HG03280 (cell line): ENCODE data around the gene SLC35B2.
"Not testable (repeated sequence)": the region's sequence is repeated elsewhere in the genome, so short reads cannot be mapped to it uniquely, and the experiment has no call there.

Experiments used
- ATAC-seq: cut with Tn5 transposase; IDR thresholded peaks from one replicate; pipeline ENCODE4 v1.9.1; 2021; ENCODE audit warnings: mild to moderate bottlenecking, moderate library complexity; ENCODE audit not compliant: unreplicated experiment

The SLC35B2 gene

GRCh38 chr6:44237021-44237812 is 20.1 kb downstream of the SLC35B2 start:
- peak; percentile 45 for ATAC-seq

DNA sequence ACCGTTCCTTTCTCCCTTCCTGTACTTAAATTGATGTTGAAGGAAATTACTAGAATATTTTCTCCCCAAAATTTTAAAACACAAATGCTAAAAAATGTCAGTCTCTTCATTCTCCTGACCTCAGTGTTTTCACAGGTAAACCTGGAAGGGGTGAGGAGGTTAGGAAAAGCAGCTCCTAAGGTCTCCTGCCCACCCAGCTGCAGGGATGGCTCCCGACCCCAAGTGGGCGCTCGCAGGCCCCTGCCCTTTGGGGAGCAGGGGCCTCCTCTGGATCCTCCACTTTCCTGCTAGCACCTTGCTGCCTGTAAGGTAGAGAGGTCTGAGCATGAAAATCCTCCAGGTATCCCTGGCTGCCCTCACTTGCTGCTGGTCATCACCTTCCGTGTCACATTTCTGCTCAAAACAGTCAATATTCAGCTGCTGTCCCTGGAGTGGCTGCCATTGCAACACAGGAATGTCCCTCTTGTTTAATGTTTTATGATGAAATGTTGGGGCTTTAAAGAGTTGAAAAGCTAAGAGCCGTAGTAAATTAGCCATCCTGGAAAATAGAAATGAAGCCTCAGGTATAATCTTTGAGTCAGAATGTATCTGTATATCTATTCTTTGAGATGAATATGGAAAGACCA is 21.3 kb downstream of the SLC35B2 start:
- ATAC-seq, result no peak

- ATAC-seq, result no peak
Measured at GRCh38 chr6:44235269-44235668, 22.1 kb downstream of the SLC35B2 start.

- ATAC-seq, result no peak
Measured at GRCh38 chr6:44234101-44235025, 23.0 kb downstream of the SLC35B2 start.

GRCh38 chr6:44233567-44234100 is 23.7 kb downstream of the SLC35B2 start:
- ATAC-seq, result no peak

DNA sequence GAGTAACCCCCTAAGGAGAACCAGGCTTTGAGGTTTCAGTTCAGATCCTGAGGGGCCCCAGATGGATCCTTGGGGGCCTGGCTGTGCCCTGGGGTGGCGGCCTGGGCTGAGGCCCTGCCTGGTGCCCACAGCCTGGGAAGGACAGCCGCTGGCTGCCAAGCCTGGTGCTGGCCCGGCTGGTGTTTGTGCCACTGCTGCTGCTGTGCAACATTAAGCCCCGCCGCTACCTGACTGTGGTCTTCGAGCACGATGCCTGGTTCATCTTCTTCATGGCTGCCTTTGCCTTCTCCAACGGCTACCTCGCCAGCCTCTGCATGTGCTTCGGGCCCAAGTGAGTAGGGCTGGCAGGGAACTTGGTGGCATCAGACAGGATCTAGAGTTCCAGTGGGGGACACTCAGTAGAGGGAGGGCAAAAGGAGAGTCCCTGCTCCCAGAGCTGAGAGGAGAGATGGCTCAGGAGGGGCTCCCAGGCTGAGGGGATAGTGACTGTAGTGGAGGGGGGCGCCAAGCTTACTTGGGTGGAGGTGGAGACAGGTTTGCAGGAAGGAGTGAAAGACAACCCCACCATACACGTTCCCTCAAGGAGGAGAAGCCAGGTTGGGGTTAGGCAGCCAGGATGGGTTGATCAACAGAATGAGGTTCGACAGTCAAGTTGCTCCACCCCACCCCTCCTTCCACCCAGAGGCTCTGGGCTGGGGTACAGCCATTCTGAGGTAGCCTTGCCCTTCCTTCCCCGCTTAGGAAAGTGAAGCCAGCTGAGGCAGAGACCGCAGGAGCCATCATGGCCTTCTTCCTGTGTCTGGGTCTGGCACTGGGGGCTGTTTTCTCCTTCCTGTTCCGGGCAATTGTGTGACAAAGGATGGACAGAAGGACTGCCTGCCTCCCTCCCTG is 24.4 kb downstream of the SLC35B2 start:
- ATAC-seq, result no peak

GRCh38 chr6:44231426-44231825 is 25.9 kb downstream of the SLC35B2 start:
- ATAC-seq, result not testable (repeated sequence)

DNA sequence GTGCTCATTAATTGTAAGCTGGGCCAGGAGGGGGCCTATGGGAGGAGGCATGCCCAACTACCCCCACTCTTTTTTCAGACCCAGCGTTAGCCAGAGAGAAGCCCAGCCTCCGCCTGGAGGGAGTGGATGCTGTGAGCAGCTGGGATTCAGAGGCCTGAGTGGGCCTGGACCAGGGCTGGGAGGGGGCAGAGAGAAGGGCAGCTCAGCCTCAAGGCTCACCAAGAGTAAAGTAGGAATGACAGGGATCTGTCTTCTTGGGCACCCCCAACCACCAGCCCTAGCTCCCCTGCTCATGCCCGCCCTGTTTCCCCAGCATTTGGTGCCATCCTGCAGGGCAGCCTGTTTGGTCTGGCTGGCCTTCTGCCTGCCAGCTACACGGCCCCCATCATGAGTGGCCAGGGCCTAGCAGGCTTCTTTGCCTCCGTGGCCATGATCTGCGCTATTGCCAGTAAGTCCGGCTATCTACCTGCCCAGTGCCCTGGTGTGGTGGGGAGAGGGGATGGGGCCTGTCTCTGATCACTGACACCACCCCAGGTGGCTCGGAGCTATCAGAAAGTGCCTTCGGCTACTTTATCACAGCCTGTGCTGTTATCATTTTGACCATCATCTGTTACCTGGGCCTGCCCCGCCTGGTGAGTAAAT is 27.2 kb downstream of the SLC35B2 start:
- ATAC-seq, result no peak

- ATAC-seq, result no peak
Measured at GRCh38 chr6:44229376-44230033, 27.8 kb downstream of the SLC35B2 start.

GRCh38 chr6:44228836-44229235 is 28.5 kb downstream of the SLC35B2 start:
- no peak for ATAC-seq

DNA sequence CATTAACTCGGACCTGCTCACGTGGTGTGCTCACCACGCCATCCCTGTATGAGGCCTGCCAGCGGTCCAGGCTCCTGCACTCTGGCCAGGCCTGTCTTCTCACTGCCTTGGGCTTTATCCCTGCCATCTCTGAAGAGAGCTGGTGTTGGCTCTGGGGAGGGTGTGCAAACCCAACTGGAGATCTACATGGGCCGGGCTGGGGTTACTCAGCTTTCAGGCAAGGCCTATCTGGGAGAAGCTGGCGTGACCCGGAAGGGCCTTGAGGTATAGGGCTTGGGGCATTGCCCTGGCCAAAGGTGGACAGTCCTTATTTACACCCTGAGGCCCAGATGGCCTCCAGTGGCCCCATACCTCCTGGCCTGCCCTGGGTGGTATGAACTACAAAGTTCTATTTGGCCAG is 28.9 kb downstream of the SLC35B2 start:
- no peak for ATAC-seq

GRCh38 chr6:44228031-44228430 is 29.3 kb downstream of the SLC35B2 start:
- ATAC-seq, result no peak

DNA sequence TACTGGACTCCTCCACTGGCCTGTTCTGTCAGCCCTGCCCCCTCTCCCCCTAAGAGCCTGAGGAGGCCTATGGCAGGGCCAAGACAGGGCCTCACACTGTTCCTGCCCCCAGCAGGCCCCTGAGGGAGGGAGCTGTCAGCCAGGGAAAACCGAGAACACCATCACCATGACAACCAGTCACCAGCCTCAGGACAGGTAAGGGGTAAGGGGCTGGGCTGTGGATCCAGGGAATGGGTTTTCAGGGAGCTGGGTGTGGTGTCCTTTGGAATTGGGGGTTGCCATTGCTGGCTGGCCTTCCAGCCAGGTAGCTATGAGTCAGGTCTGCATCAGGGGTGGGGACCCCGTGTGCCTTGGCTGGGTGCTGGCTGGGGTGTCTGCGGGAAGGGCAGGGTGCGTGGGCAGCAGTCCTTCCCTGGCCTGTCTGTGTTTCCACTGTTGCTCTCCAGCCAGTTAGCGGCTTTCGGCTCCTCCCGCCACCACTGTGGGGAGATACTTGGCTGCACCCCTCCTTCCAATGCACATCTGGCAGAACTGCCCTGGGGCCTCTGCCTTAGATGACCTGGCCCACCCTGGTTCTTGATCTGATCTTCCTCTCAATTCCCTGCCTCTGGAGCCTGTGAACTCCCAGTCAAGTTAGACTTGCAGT is 30.1 kb downstream of the SLC35B2 start:
- ATAC-seq, result no peak

DNA sequence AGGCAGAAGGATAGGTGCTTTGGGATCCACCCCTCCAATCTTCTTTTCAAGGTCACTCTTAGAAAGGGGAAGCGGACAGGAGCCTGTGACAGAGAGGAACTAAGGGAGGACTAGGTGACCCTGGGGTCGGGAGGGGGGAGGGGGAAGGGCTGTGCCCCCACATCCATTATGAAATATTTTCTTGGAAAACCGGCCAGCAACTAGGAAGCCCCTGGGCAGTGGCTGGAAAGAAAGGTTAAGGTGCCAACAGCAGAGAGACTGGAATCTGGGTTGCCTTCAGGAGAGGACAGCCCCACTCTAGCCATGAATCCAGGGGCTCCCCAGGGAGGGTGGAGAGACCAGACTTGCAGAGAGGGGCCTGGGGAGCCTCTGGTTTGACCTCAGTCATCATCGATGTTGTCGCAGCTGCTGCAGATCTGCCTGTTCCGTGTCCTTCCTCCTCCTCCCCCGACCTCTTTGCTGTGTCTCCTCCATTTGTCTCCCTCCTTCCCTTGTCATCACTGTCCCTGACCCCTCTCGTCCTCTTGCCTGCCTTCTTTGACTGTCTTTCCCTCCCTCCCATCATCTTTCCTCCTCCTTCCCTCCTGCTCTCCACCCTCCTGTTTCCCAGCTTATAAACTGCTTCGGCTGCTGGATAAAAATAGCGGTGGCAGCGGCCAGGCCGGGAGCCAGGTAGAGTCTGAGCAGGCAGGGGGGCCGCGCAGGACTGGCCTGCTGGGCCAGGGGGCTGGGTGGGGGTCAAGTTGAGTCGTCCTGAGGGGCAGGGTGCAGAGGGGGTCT is 30.8 kb downstream of the SLC35B2 start:
- no peak for ATAC-seq

GRCh38 chr6:44225579-44226325 is 31.6 kb downstream of the SLC35B2 start:
- no peak for ATAC-seq

DNA sequence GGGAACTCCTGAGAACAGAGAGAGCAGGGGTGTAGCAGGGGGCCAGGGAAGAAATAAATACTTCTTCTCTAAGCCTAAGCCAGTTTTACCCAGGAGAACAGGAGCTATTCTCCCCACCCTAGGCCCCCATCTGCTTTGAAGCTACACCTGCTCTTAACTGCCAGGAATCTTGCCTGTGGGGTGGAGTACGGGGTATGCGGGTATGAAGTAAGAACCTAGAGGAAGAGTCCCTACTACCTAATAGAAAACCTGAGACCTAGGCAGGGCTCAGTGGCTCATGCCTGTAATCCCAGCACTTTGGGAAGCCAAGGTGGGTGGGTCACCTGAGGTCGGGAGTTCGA is 32.4 kb downstream of the SLC35B2 start:
- ATAC-seq, result no peak
